HG03442 (cell line): Measurements from ENCODE around the gene FSTL4.

Experiments used
- ATAC-seq: cut with Tn5 transposase; IDR thresholded peaks from one replicate; pipeline ENCODE4 v1.9.1; 2021; ENCODE audit warnings: mild to moderate bottlenecking, moderate library complexity; ENCODE audit not compliant: unreplicated experiment

Gene FSTL4

GRCh38 chr5:133154274-133155075 lies 457.9 kb downstream of the FSTL4 start:
- no peak for ATAC-seq

GRCh38 chr5:133150909-133151544 lies 461.3 kb downstream of the FSTL4 start:
- no peak for ATAC-seq

- no peak for ATAC-seq
Measured at GRCh38 chr5:133149345-133149744, 463.0 kb downstream of the FSTL4 start.

- ATAC-seq, result no peak
Measured at GRCh38 chr5:133147815-133148567, 464.4 kb downstream of the FSTL4 start.

GRCh38 chr5:133147411-133147810 lies 464.9 kb downstream of the FSTL4 start:
- no peak for ATAC-seq
